HepG2 (cell line): ENCODE results near the gene PRSS53. TPM values are rescaled to one million over a fixed set of nuclear protein-coding genes. Genes with fewer than 3 reads are reported as not detected.

Experiments used
- ATF7-NPFF ChIP-seq: sonication (generic); formaldehyde crosslinking; IDR thresholded peaks from 2 replicates; pipeline ENCODE4 v1.8.1; 2023; ENCODE audit warnings: mild to moderate bottlenecking, low read depth, missing genetic modification reagents, moderate library complexity
- GLMP ChIP-seq: sonication (generic); formaldehyde crosslinking; IDR thresholded peaks from 2 replicates; pipeline ENCODE4 v1.9.0; 2021; ENCODE audit warnings: missing genetic modification reagents, mild to moderate bottlenecking, borderline replicate concordance
- HMG20B ChIP-seq: conservative IDR thresholded peaks from 2 replicates; pipeline ENCODE4 v1.6.1; 2016; ENCODE audit warnings: missing genetic modification reagents, missing compliant biosample characterization
- MAZ ChIP-seq, 2 experiments: sonication (generic) in 1 of 2; formaldehyde crosslinking in 1 of 2; IDR thresholded peaks; 2 replicates each; pipeline versions ENCODE4 v1.5.0 to v1.6.1; 2012 to 2020; ENCODE audit warnings: low read depth in 2 of 2, mild to moderate bottlenecking in 2 of 2, borderline replicate concordance in 1 of 2, improper control_type of control experiment in 1 of 2, low read length in 1 of 2, missing genetic modification reagents in 1 of 2, moderate library complexity in 1 of 2
- PATZ1 ChIP-seq: sonication (generic); formaldehyde crosslinking; IDR thresholded peaks from 2 replicates; pipeline ENCODE4 v1.4.0; 2020; ENCODE audit warnings: missing genetic modification reagents
- SALL1 ChIP-seq: sonication (generic); formaldehyde crosslinking; IDR thresholded peaks from 2 replicates; pipeline ENCODE4 v1.8.0; 2022; ENCODE audit warnings: mild to moderate bottlenecking, missing genetic modification reagents
- SNAPC2 ChIP-seq: sonication (generic); formaldehyde crosslinking; IDR thresholded peaks from 2 replicates; pipeline ENCODE4 v1.8.1; 2022; ENCODE audit warnings: mild to moderate bottlenecking, missing genetic modification reagents
- SNRNP70 ChIP-seq: fragments of 200-400 bp; formaldehyde crosslinking; IDR thresholded peaks from 2 replicates; pipeline ENCODE4 v1.6.1; 2017; ENCODE audit warnings: mild to moderate bottlenecking, low read depth, low read length, moderate library complexity
- THYN1 ChIP-seq: sonication (generic); formaldehyde crosslinking; IDR thresholded peaks from 2 replicates; pipeline ENCODE4 v1.8.1; 2023; ENCODE audit warnings: low read depth, mild to moderate bottlenecking, moderate library complexity, missing genetic modification reagents, borderline replicate concordance
- TMF1 ChIP-seq: sonication (generic); formaldehyde crosslinking; IDR thresholded peaks from 2 replicates; pipeline ENCODE4 v1.8.1; 2022; ENCODE audit warnings: low read depth, missing genetic modification reagents
- ZBTB1 ChIP-seq: sonication (generic); formaldehyde crosslinking; IDR thresholded peaks from 2 replicates; pipeline ENCODE4 v1.4.0; 2020; ENCODE audit warnings: missing genetic modification reagents, borderline replicate concordance
- ZNF124 ChIP-seq: sonication (generic); formaldehyde crosslinking; IDR thresholded peaks from 2 replicates; pipeline ENCODE4 v1.4.0; 2020; ENCODE audit warnings: missing genetic modification reagents
- ZNF281 ChIP-seq: sonication (generic); formaldehyde crosslinking; IDR thresholded peaks from 2 replicates; pipeline ENCODE4 v1.4.0; 2020; ENCODE audit warnings: missing genetic modification reagents, borderline replicate concordance
- ZNF331 ChIP-seq: sonication (generic); formaldehyde crosslinking; IDR thresholded peaks from 2 replicates; pipeline ENCODE4 v1.4.0; 2020; ENCODE audit warnings: missing genetic modification reagents
- ZNF446 ChIP-seq: sonication (generic); formaldehyde crosslinking; IDR thresholded peaks from 2 replicates; pipeline ENCODE4 v1.5.0; 2020; ENCODE audit warnings: mild to moderate bottlenecking, missing genetic modification reagents
- ZNF552 ChIP-seq: sonication (generic); formaldehyde crosslinking; IDR thresholded peaks from 2 replicates; pipeline ENCODE4 v1.9.0; 2022; ENCODE audit warnings: missing genetic modification reagents, mild to moderate bottlenecking, borderline replicate concordance
- ZNF556 ChIP-seq: sonication (generic); formaldehyde crosslinking; IDR thresholded peaks from 2 replicates; pipeline ENCODE4 v1.4.0; 2020; ENCODE audit warnings: mild to moderate bottlenecking, missing genetic modification reagents, borderline replicate concordance
- ZNF770 ChIP-seq: sonication (generic); formaldehyde crosslinking; IDR thresholded peaks from 2 replicates; pipeline ENCODE4 v1.5.0; 2020; ENCODE audit warnings: mild to moderate bottlenecking, missing genetic modification reagents
- ZNF782 ChIP-seq: sonication (generic); formaldehyde crosslinking; IDR thresholded peaks from 2 replicates; pipeline ENCODE4 v1.4.0; 2020; ENCODE audit warnings: missing genetic modification reagents, mild to moderate bottlenecking, borderline replicate concordance
- ZNF878 ChIP-seq: sonication (generic); formaldehyde crosslinking; IDR thresholded peaks from 2 replicates; pipeline ENCODE4 v1.8.1; 2023; ENCODE audit warnings: mild to moderate bottlenecking, missing genetic modification reagents, moderate library complexity
- polyA plus RNA-seq, 8 experiments: library from polyadenylated mRNA; depleted of rRNA in 3 of 8; stranded (reverse) in 7 of 8; unstranded in 1 of 8; fragments of >200 nt; fragmentation: Illumina TruSeq in 4 of 8; extraction: Trizol in 4 of 8; gene quantifications; 2 replicates each; pipeline versions ENCODE4 v1.2.1 to v1.2.3, GENCODE V29; 2011 to 2016; ENCODE audit warnings: low read depth in 4 of 8, missing spikeins in 1 of 8, mixed read lengths in 1 of 8; ENCODE audit not compliant: insufficient read depth in 1 of 8
- total RNA-seq, 5 experiments: library from RNA; depleted of rRNA; stranded (reverse); fragments of >200 nt; fragmentation: Illumina TruSeq; extraction: Trizol; gene quantifications; 2 replicates each; pipeline ENCODE4 v1.2.3, GENCODE V29; 2016; ENCODE audit warnings: low read depth in 1 of 5

The PRSS53 gene
- total and polyA plus RNA-seq, 2 of the 13 experiments (the other 11 are each of a cell fraction or from before 2014, with no cell fraction given), result 2.2 to 7.4 TPM

- peak; percentile 86 for TF ChIP-seq ZNF770
- TF ChIP-seq ZNF124 (CRISPR knock-in tag), result peak; percentile 69; the same call in 1 of the 2 replicates
- TF ChIP-seq ZNF878 (CRISPR knock-in tag), result no peak; the same call in 1 of the 2 replicates
- TF ChIP-seq SNAPC2, result 0 out of 2 replicates have a peak, but pooled peaks have one; percentile 3
- TF ChIP-seq ZNF556 (CRISPR knock-in tag), result peak; percentile 36; the same call in 1 of the 2 replicates
- peak; percentile 31; the same call in 1 of the 2 replicates for TF ChIP-seq ZNF331 (CRISPR knock-in tag)
- no peak; the same call in none of the 2 replicates for TF ChIP-seq TMF1
- TF ChIP-seq SNRNP70, result no peak
- peak; percentile 21 for TF ChIP-seq HMG20B (CRISPR knock-in tag)
- TF ChIP-seq ZNF281 (CRISPR knock-in tag), result peak; percentile 39; the same call in 1 of the 2 replicates
- TF ChIP-seq GLMP (CRISPR knock-in tag), result no peak
- TF ChIP-seq ATF7-NPFF, result peak; percentile 80
- no peak for TF ChIP-seq THYN1 (CRISPR knock-in tag)
- 0 out of 2 replicates have a peak, but pooled peaks have one; percentile 31 for TF ChIP-seq ZBTB1
- peak; percentile 83; the same call in 1 of the 2 replicates for TF ChIP-seq SALL1 (CRISPR knock-in tag)
- no peak for TF ChIP-seq ZNF446 (CRISPR knock-in tag)
- peak; percentile 77; the same call in 1 of the 2 replicates for TF ChIP-seq ZNF782
- TF ChIP-seq PATZ1 (CRISPR knock-in tag), result peak; percentile 73; the same call in 1 of the 2 replicates
- no peak for TF ChIP-seq MAZ (IDR thresholded peaks at IDR 0.05; ENCODE audit: borderline replicate concordance, low read depth, low read length)
- peak; percentile 91 for TF ChIP-seq MAZ (CRISPR knock-in tag; IDR thresholded peaks at IDR 0.05; ENCODE audit: low read depth)
- no peak for TF ChIP-seq ZNF552
Observed at GRCh38 chr16:31094424-31095120, 5.8 kb upstream of the PRSS53 start, which contains the start of gene VKORC1 (continued).
